ENCODE results near the gene NAP1L4.

Gene NAP1L4

GRCh38 chr11:2917842-2918490 is 74.2 kb downstream of the NAP1L4 start:
- Histone ChIP-seq H3K9ac (ENCODE audit: low read depth in 1 of 2, low read length in 2 of 2) (no peak overlapping the region), H3K4me1 (ENCODE audit: control insufficient read depth in 1 of 2, insufficient read depth in 2 of 2, low read length in 2 of 2) (peaks cover 13 to 14% of the 10 kb centered on the region in 2 donors), H3K4me3 (ENCODE audit: low read depth in 1 of 2, low read length in 2 of 2) (no peak overlapping the region), H3K27me3 (ENCODE audit: control insufficient read depth in 1 of 2, insufficient read depth in 2 of 2, low read length in 2 of 2) (no peaks in the 10 kb centered on the region), H3K9me3 (ENCODE audit: control insufficient read depth in 1 of 2, low read length in 2 of 2) (no peaks in the 10 kb centered on the region), H3K36me3 (ENCODE audit: control insufficient read depth in 1 of 2, insufficient read depth in 2 of 2, low read length in 2 of 2) (peaks cover 0 to 7% of the 10 kb centered on the region in 2 donors), H3K27ac (ENCODE audit: low read depth, low read length) (no peak overlapping the region)

- Histone ChIP-seq H3K9ac (ENCODE audit: low read depth in 1 of 2, low read length in 2 of 2) (no peak overlapping the region), H3K27me3 (ENCODE audit: control insufficient read depth in 1 of 2, insufficient read depth in 2 of 2, low read length in 2 of 2) (no peaks in the 10 kb centered on the region), H3K36me3 (ENCODE audit: control insufficient read depth in 1 of 2, insufficient read depth in 2 of 2, low read length in 2 of 2) (peaks cover 0 to 7% of the 10 kb centered on the region in 2 donors), H3K4me3 (ENCODE audit: low read depth in 1 of 2, low read length in 2 of 2) (no peak overlapping the region), H3K9me3 (ENCODE audit: control insufficient read depth in 1 of 2, low read length in 2 of 2) (no peaks in the 10 kb centered on the region), H3K4me1 (ENCODE audit: control insufficient read depth in 1 of 2, insufficient read depth in 2 of 2, low read length in 2 of 2) (peaks cover 20% of the 10 kb centered on the region in 2 donors), H3K27ac (ENCODE audit: low read depth, low read length) (no peak overlapping the region)
These were observed 75.1 kb downstream of the NAP1L4 start for GRCh38 chr11:2916892-2917645.

- Histone ChIP-seq H3K27me3 (ENCODE audit: control insufficient read depth in 1 of 2, insufficient read depth in 2 of 2, low read length in 2 of 2) (no peaks in the 10 kb centered on the region), H3K9ac (ENCODE audit: low read depth in 1 of 2, low read length in 2 of 2) (no peak overlapping the region), H3K27ac (ENCODE audit: low read depth, low read length) (no peak overlapping the region), H3K9me3 (ENCODE audit: control insufficient read depth in 1 of 2, low read length in 2 of 2) (no peaks in the 10 kb centered on the region), H3K4me3 (ENCODE audit: low read depth in 1 of 2, low read length in 2 of 2) (no peak overlapping the region), H3K4me1 (ENCODE audit: control insufficient read depth in 1 of 2, insufficient read depth in 2 of 2, low read length in 2 of 2) (peaks cover 28% of the 10 kb centered on the region in 2 donors), H3K36me3 (ENCODE audit: control insufficient read depth in 1 of 2, insufficient read depth in 2 of 2, low read length in 2 of 2) (peaks cover 0 to 7% of the 10 kb centered on the region in 2 donors)
These were observed 75.8 kb downstream of the NAP1L4 start for GRCh38 chr11:2916114-2916891.

GRCh38 chr11:2915473-2915872 is 76.7 kb downstream of the NAP1L4 start:
- H3K4me3 ChIP-seq (ENCODE audit: low read depth in 1 of 2, low read length in 2 of 2) = no peak overlapping the region
- peaks cover 0 to 7% of the 10 kb centered on the region in 2 donors for H3K36me3 ChIP-seq (ENCODE audit: control insufficient read depth in 1 of 2, insufficient read depth in 2 of 2, low read length in 2 of 2)
- H3K9ac ChIP-seq (ENCODE audit: low read depth in 1 of 2, low read length in 2 of 2) = no peak overlapping the region
- H3K27me3 ChIP-seq (ENCODE audit: control insufficient read depth in 1 of 2, insufficient read depth in 2 of 2, low read length in 2 of 2) = no peaks in the 10 kb centered on the region
- H3K9me3 ChIP-seq (ENCODE audit: control insufficient read depth in 1 of 2, low read length in 2 of 2) = no peaks in the 10 kb centered on the region
- H3K4me1 ChIP-seq (ENCODE audit: control insufficient read depth in 1 of 2, insufficient read depth in 2 of 2, low read length in 2 of 2) = peaks cover 34 to 36% of the 10 kb centered on the region in 2 donors
- no peak overlapping the region for H3K27ac ChIP-seq (ENCODE audit: low read depth, low read length)

- Histone ChIP-seq H3K27ac (ENCODE audit: low read depth, low read length) (no peak overlapping the region), H3K4me1 (ENCODE audit: control insufficient read depth in 1 of 2, insufficient read depth in 2 of 2, low read length in 2 of 2) (peaks cover 34 to 36% of the 10 kb centered on the region in 2 donors), H3K27me3 (ENCODE audit: control insufficient read depth in 1 of 2, insufficient read depth in 2 of 2, low read length in 2 of 2) (no peaks in the 10 kb centered on the region), H3K4me3 (ENCODE audit: low read depth in 1 of 2, low read length in 2 of 2) (no peak overlapping the region), H3K36me3 (ENCODE audit: control insufficient read depth in 1 of 2, insufficient read depth in 2 of 2, low read length in 2 of 2) (peaks cover 0 to 7% of the 10 kb centered on the region in 2 donors), H3K9ac (ENCODE audit: low read depth in 1 of 2, low read length in 2 of 2) (no peak overlapping the region), H3K9me3 (ENCODE audit: control insufficient read depth in 1 of 2, low read length in 2 of 2) (no peaks in the 10 kb centered on the region)
These were observed 77.5 kb downstream of the NAP1L4 start for GRCh38 chr11:2914455-2915195.

GRCh38 chr11:2913776-2914175 is 78.4 kb downstream of the NAP1L4 start:
- Histone ChIP-seq H3K36me3 (ENCODE audit: control insufficient read depth in 1 of 2, insufficient read depth in 2 of 2, low read length in 2 of 2) (peaks cover 0 to 7% of the 10 kb centered on the region in 2 donors), H3K9me3 (ENCODE audit: control insufficient read depth in 1 of 2, low read length in 2 of 2) (no peaks in the 10 kb centered on the region), H3K9ac (ENCODE audit: low read depth in 1 of 2, low read length in 2 of 2) (peak overlapping the region; percentile 52 to 70), H3K4me3 (ENCODE audit: low read depth in 1 of 2, low read length in 2 of 2) (no peak overlapping the region), H3K27ac (ENCODE audit: low read depth, low read length) (no peak overlapping the region), H3K4me1 (ENCODE audit: control insufficient read depth in 1 of 2, insufficient read depth in 2 of 2, low read length in 2 of 2) (peaks cover 34 to 36% of the 10 kb centered on the region in 2 donors), H3K27me3 (ENCODE audit: control insufficient read depth in 1 of 2, insufficient read depth in 2 of 2, low read length in 2 of 2) (no peaks in the 10 kb centered on the region)

GRCh38 chr11:2913019-2913431 is 79.1 kb downstream of the NAP1L4 start:
- Histone ChIP-seq H3K4me1 (ENCODE audit: control insufficient read depth in 1 of 2, insufficient read depth in 2 of 2, low read length in 2 of 2) (peaks cover 34 to 36% of the 10 kb centered on the region in 2 donors), H3K9me3 (ENCODE audit: control insufficient read depth in 1 of 2, low read length in 2 of 2) (no peaks in the 10 kb centered on the region), H3K36me3 (ENCODE audit: control insufficient read depth in 1 of 2, insufficient read depth in 2 of 2, low read length in 2 of 2) (peaks cover 4 to 5% of the 10 kb centered on the region in 2 donors), H3K27ac (ENCODE audit: low read depth, low read length) (peak overlapping the region; percentile 82), H3K27me3 (ENCODE audit: control insufficient read depth in 1 of 2, insufficient read depth in 2 of 2, low read length in 2 of 2) (no peaks in the 10 kb centered on the region), H3K4me3 (ENCODE audit: low read depth in 1 of 2, low read length in 2 of 2) (no peak overlapping the region), H3K9ac (ENCODE audit: low read depth in 1 of 2, low read length in 2 of 2) (peak overlapping the region; percentile 52 to 70)

- peaks cover 4 to 5% of the 10 kb centered on the region in 2 donors for H3K36me3 ChIP-seq (ENCODE audit: control insufficient read depth in 1 of 2, insufficient read depth in 2 of 2, low read length in 2 of 2)
- peak overlapping the region; percentile 52 to 70 for H3K9ac ChIP-seq (ENCODE audit: low read depth in 1 of 2, low read length in 2 of 2)
- peaks cover 34 to 36% of the 10 kb centered on the region in 2 donors for H3K4me1 ChIP-seq (ENCODE audit: control insufficient read depth in 1 of 2, insufficient read depth in 2 of 2, low read length in 2 of 2)
- no peak overlapping the region for H3K4me3 ChIP-seq (ENCODE audit: low read depth in 1 of 2, low read length in 2 of 2)
- peak overlapping the region; percentile 93 for H3K27ac ChIP-seq (ENCODE audit: low read depth, low read length)
- H3K9me3 ChIP-seq (ENCODE audit: control insufficient read depth in 1 of 2, low read length in 2 of 2) = no peaks in the 10 kb centered on the region
- no peaks in the 10 kb centered on the region for H3K27me3 ChIP-seq (ENCODE audit: control insufficient read depth in 1 of 2, insufficient read depth in 2 of 2, low read length in 2 of 2)
These were observed 79.6 kb downstream of the NAP1L4 start for GRCh38 chr11:2912498-2912897.

GRCh38 chr11:2911785-2912391 is 80.2 kb downstream of the NAP1L4 start:
- Histone ChIP-seq H3K36me3 (ENCODE audit: control insufficient read depth in 1 of 2, insufficient read depth in 2 of 2, low read length in 2 of 2) (peaks cover 4 to 5% of the 10 kb centered on the region in 2 donors), H3K9ac (ENCODE audit: low read depth in 1 of 2, low read length in 2 of 2) (peak overlapping the region; percentile 43 to 46), H3K9me3 (ENCODE audit: control insufficient read depth in 1 of 2, low read length in 2 of 2) (no peaks in the 10 kb centered on the region), H3K4me3 (ENCODE audit: low read depth in 1 of 2, low read length in 2 of 2) (peak overlapping the region in 1 of 2 donors; percentile 47), H3K27me3 (ENCODE audit: control insufficient read depth in 1 of 2, insufficient read depth in 2 of 2, low read length in 2 of 2) (no peaks in the 10 kb centered on the region), H3K4me1 (ENCODE audit: control insufficient read depth in 1 of 2, insufficient read depth in 2 of 2, low read length in 2 of 2) (peaks cover 34 to 36% of the 10 kb centered on the region in 2 donors), H3K27ac (ENCODE audit: low read depth, low read length) (peak overlapping the region; percentile 93)
